Left lung (tissue), 10 donors: ENCODE results near the gene RFX4. TPM values are rescaled to one million over a fixed set of nuclear protein-coding genes. Genes with fewer than 3 reads are reported as not detected.
A peak's percentile ranks its signal among the peaks of the same experiment; 100 is the strongest.

Source experiments
- ATAC-seq: fragments of 200-7000 bp; cut with Tn5 transposase; one replicate; pipeline ENCODE4 v1.9.1; 2020; ENCODE audit warnings: moderate library complexity
- DNase-seq, 4 donors: peaks; one replicate each; pipeline ENCODE4 v3.0.0-alpha.2; 2013 to 2020
- H3K27ac ChIP-seq, 2 donors: fragments of 200-600 bp; sonication (generic) in 1 of 2; one replicate each; pipeline versions ENCODE4 v1.5.0 to v1.8.0; 2020 to 2021
- H3K27me3 ChIP-seq, 2 donors: fragments of 200-600 bp; sonication (generic) in 1 of 2; one replicate each; pipeline versions ENCODE4 v1.5.0 to v1.8.0; 2020 to 2021
- H3K36me3 ChIP-seq, 2 donors: fragments of 200-600 bp; sonication (generic) in 1 of 2; one replicate each; pipeline versions ENCODE4 v1.5.0 to v1.8.0; 2020 to 2021
- H3K4me1 ChIP-seq, 2 donors: fragments of 200-600 bp; one replicate each; pipeline ENCODE4 v1.8.0; 2021
- H3K4me3 ChIP-seq, 2 donors: fragments of 200-600 bp; sonication (generic) in 1 of 2; one replicate each; pipeline versions ENCODE4 v1.5.0 to v1.8.0; 2020 to 2021; ENCODE audit warnings: mild to moderate bottlenecking in 1 of 2
- H3K9me3 ChIP-seq, 2 donors: fragments of 200-600 bp; sonication (generic) in 1 of 2; one replicate each; pipeline versions ENCODE4 v1.5.0 to v1.8.0; 2020 to 2021
- intact Hi-C, 2 donors: fragments of 100-400 bp; cut with DNase I; formaldehyde crosslinking; loops; one replicate each; pipeline versions ENCODE4 v1.11.2 to v1.14.2; 2022
- polyA plus RNA-seq, 6 donors: library from polyadenylated mRNA; unstranded; fragments of 120-200 nt; gene quantifications; one replicate each; pipeline ENCODE4 v1.2.1, GENCODE V29; 2013; ENCODE audit not compliant: insufficient read length in 6 of 6
- total RNA-seq, 2 donors: library from RNA; stranded (reverse); fragmentation: NEBNext Ultra II Directional; extraction: Animal tissue kit (Norgen Biotek cat#: 25700); gene quantifications; one replicate each; pipeline ENCODE4 v1.2.1, GENCODE V29; 2021
- TF ChIP-seq, protein P1 (sequence below), 2 donors: fragments of 200-600 bp; sonication (generic) in 1 of 2; IDR thresholded peaks; one replicate each; pipeline versions ENCODE4 v1.5.0 to v1.8.0; 2021; ENCODE audit warnings: antibody characterized with exemption in 2 of 2
- donor health status: DM: no; HTN: yes; CAD: no.
- donor health status: DM: no; HTN: no; CAD: no.

RFX4 gene
- total and polyA plus RNA-seq, 8 donors = 0.09 TPM; not detected in 7

- H3K4me3 ChIP-seq = no peak overlapping the region
- peaks cover 0 to 10% of the 10 kb centered on the region in 2 donors for H3K27me3 ChIP-seq
- no peaks in the 10 kb centered on the region for H3K9me3 ChIP-seq
- no peak for DNase-seq
- H3K36me3 ChIP-seq = no peaks in the 10 kb centered on the region
- no peaks in the 10 kb centered on the region for H3K4me1 ChIP-seq
- no peak for ATAC-seq
- TF ChIP-seq, protein P1, sequence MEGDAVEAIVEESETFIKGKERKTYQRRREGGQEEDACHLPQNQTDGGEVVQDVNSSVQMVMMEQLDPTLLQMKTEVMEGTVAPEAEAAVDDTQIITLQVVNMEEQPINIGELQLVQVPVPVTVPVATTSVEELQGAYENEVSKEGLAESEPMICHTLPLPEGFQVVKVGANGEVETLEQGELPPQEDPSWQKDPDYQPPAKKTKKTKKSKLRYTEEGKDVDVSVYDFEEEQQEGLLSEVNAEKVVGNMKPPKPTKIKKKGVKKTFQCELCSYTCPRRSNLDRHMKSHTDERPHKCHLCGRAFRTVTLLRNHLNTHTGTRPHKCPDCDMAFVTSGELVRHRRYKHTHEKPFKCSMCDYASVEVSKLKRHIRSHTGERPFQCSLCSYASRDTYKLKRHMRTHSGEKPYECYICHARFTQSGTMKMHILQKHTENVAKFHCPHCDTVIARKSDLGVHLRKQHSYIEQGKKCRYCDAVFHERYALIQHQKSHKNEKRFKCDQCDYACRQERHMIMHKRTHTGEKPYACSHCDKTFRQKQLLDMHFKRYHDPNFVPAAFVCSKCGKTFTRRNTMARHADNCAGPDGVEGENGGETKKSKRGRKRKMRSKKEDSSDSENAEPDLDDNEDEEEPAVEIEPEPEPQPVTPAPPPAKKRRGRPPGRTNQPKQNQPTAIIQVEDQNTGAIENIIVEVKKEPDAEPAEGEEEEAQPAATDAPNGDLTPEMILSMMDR (IDR thresholded peaks at IDR 0.05) = no peak
- no peak overlapping the region for H3K27ac ChIP-seq
- intact Hi-C loops = no loop called here
Measured at GRCh38 chr12:106634206-106634605, 51.4 kb downstream of the RFX4 start.

- DNase-seq (no peak), ATAC-seq (no peak)
Measured at GRCh38 chr12:106643000-106643399, 60.2 kb downstream of the RFX4 start.

GRCh38 chr12:106644335-106645073, 61.7 kb downstream of the RFX4 start:
- Histone ChIP-seq H3K27me3 (no peaks in the 10 kb centered on the region), H3K4me3 (no peak overlapping the region), H3K36me3 (no peaks in the 10 kb centered on the region), H3K27ac (no peak overlapping the region), H3K9me3 (no peaks in the 10 kb centered on the region), H3K4me1 (no peaks in the 10 kb centered on the region)
- intact Hi-C loops = no loop called here
- no peak for DNase-seq
- ATAC-seq = peak; percentile 50
- TF ChIP-seq, protein P1 (IDR thresholded peaks at IDR 0.05) = no peak

More at GRCh38 chr12:106643000-106643399, 60.2 kb downstream of the RFX4 start:
- H3K4me1 ChIP-seq = no peaks in the 10 kb centered on the region
- no peak overlapping the region for H3K4me3 ChIP-seq
- TF ChIP-seq, protein P1 (IDR thresholded peaks at IDR 0.05) = no peak
- intact Hi-C loops = no loop called here
- H3K27me3 ChIP-seq = no peaks in the 10 kb centered on the region
- no peaks in the 10 kb centered on the region for H3K36me3 ChIP-seq
- H3K9me3 ChIP-seq = no peaks in the 10 kb centered on the region
- no peak overlapping the region for H3K27ac ChIP-seq

- DNase-seq (peak in 3 of 4 donors; percentile 2 to 81 (median 20)), ATAC-seq (peak; percentile 75)
- Histone ChIP-seq H3K27ac (no peak overlapping the region), H3K4me3 (no peak overlapping the region), H3K4me1 (no peaks in the 10 kb centered on the region), H3K9me3 (no peaks in the 10 kb centered on the region), H3K36me3 (no peaks in the 10 kb centered on the region), H3K27me3 (no peaks in the 10 kb centered on the region)
- TF ChIP-seq, protein P1 (IDR thresholded peaks at IDR 0.05) = no peak
- intact Hi-C loops = no loop called here
Measured at GRCh38 chr12:106645074-106645421, 62.2 kb downstream of the RFX4 start.

DNA sequence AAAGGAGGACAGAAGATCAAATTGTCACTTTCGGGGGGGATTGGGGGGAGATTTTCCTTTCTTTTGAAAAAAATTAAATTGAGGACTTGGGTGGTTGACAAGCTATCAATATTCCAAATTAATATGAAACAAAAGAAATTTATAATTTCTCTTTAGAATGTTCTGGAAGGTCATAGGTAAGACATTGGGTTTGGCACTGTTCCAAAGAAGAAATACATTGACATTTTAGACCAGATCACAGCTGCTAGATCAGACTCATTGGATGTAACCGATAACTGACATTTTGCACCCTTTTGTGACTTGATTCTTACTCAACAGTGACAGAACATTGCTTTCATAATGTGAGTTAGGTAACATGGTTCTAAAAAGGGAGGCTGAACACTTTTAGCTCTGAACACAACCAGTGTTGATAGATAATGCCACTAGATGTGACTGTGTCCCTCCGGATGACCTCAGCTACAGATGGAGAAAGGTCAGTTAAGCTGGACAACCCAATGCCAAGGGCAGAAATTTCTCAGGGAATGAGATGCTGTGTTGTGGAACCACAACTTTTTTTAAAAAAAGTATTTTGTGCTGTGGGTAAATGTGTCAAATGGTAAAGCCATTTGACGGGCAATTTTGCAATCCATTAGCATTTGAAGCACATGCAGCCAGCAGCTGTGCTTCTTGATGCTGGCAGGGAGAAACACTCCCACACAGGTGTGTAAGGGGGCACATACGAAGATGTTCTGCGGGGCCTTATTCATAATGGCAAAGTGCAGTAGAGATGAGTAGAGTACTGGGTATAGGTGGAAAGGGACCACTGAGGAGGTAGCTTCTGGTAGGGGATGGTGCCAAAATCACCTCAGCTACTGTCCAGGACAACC, 62.9 kb downstream of the RFX4 start:
- Histone ChIP-seq H3K36me3 (no peaks in the 10 kb centered on the region), H3K27ac (no peak overlapping the region), H3K4me1 (no peaks in the 10 kb centered on the region), H3K27me3 (no peaks in the 10 kb centered on the region), H3K9me3 (no peaks in the 10 kb centered on the region), H3K4me3 (no peak overlapping the region)
- TF ChIP-seq, protein P1 (IDR thresholded peaks at IDR 0.05) = no peak
- intact Hi-C loops = no loop called here
- no peak for DNase-seq
- ATAC-seq = no peak
